OCI-LY3 (cell line): ENCODE results near the gene STAB1.

Experiments used
- CTCF ChIP-seq: fragments of 200-600, 300-600 bp; sonication (generic); IDR thresholded peaks from 2 replicates; pipeline ENCODE4 v1.5.1; 2014; ENCODE audit warnings: antibody characterized with exemption, low read length, low read depth
- EZH2phosphoT487 ChIP-seq: fragments of 200-600 bp; shearing (Covaris generic); IDR thresholded peaks from 2 replicates; pipeline ENCODE4 v1.6.1; 2018; ENCODE audit warnings: antibody characterized with exemption, mixed run types, low read depth

GRCh38 chr3:52473026-52473425, 22.1 kb upstream of the STAB1 start:
- TF ChIP-seq CTCF, result no peak
- no peak for TF ChIP-seq EZH2phosphoT487
